Measurements from ENCODE around the gene FMNL1. TPM values are rescaled to one million over a fixed set of nuclear protein-coding genes. Genes with fewer than 3 reads are reported as not detected.
A peak's percentile ranks its signal among the peaks of the same experiment; 100 is the strongest.
"Not testable (repeated sequence)": the region's sequence is repeated elsewhere in the genome, so short reads cannot be mapped to it uniquely, and the experiment has no call there.

The FMNL1 gene
- total RNA-seq, 1 donor from 2014 or later = 469 TPM

DNA sequence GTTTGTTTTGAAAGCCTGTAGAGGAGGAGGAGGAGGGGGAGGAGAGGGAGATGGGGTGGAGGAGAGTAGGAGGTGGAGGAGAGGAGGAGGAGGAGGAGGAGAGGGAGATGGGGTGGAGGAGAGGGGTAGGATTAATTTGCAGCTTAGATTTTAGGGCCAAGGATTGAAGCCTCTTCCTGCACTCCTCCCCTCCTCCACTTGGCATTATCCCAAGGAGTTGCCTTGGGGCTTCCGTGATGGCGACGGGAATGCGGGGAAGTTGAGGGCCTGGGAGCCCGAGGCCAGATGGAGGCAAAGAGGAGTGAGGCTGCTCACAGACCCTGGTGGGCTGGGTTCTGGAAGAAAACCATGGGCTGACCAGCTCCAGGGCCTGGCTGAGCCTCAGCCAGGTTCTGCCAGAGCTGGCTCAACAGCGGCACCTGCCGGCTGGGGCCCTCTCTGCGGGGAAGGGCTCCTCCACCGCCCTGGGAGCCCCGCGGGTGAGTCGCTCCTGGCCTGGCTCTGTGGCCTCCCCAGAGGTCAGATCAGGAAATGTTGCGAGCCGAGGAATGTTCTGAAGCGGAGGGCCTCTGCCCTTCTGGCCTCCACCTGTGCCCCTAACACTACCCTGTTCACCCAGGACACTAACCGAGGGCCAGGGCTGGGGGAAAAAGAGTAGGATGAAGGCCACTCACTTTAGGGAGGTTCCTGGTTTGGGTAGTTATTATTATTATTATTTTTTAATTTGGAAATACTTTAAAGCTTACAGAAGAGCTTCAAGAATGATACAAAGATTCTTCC lies 23.9 kb upstream of the FMNL1 start:
- peaks cover 4% of the 10 kb centered on the region for H3K4me1 Mint-ChIP-seq (ENCODE audit: low read depth)

DNA sequence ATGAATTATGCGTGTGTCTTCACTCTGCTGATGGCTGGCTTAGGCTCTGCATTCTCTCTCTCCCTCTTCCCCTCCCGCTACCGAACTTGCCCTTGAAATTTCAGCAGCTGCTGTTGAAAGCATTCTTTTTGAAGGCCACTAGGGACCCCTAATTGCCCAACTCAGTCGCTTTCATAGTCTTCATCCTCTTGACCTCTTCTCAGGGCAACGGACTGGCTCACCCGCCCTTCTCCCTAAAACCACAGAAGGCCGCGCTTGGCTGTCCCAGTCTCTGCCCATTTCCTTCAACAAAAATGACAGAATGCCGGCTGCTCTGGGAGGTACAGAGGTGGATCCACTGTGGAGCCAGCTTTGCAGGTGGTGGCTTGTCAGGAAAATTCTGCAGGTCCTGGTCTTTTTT lies 21.0 kb upstream of the FMNL1 start:
- Mint-ChIP-seq H3K4me3 (ENCODE audit: low read depth) (no peak overlapping the region), H3K9me3 (no peaks in the 10 kb centered on the region), H3K27me3 (ENCODE audit: low read depth) (no peaks in the 10 kb centered on the region), H3K4me1 (ENCODE audit: low read depth) (peaks cover 6% of the 10 kb centered on the region), H3K27ac (no peak overlapping the region), H3K36me3 (ENCODE audit: low read depth) (no peaks in the 10 kb centered on the region)
- DNase-seq (ENCODE audit: low spot score) = no peak
- intact Hi-C loops (cut with micrococcal nuclease) = no loop called here

More for the DNA sequence above, 23.9 kb upstream of the FMNL1 start:
- peak; percentile 76 for DNase-seq (ENCODE audit: low spot score)
- no peaks in the 10 kb centered on the region for H3K9me3 Mint-ChIP-seq
- H3K36me3 Mint-ChIP-seq (ENCODE audit: low read depth) = no peaks in the 10 kb centered on the region
- intact Hi-C loops (cut with micrococcal nuclease) = loop anchor here (1.0 to 10.0 kb wide), 2 partner anchors 62 to 283 kb away; partner anchors contain the start of genes ACBD4 and GFAP
- H3K27me3 Mint-ChIP-seq (ENCODE audit: low read depth) = no peaks in the 10 kb centered on the region
- H3K27ac Mint-ChIP-seq = no peak overlapping the region
- no peak overlapping the region for H3K4me3 Mint-ChIP-seq (ENCODE audit: low read depth)

DNA sequence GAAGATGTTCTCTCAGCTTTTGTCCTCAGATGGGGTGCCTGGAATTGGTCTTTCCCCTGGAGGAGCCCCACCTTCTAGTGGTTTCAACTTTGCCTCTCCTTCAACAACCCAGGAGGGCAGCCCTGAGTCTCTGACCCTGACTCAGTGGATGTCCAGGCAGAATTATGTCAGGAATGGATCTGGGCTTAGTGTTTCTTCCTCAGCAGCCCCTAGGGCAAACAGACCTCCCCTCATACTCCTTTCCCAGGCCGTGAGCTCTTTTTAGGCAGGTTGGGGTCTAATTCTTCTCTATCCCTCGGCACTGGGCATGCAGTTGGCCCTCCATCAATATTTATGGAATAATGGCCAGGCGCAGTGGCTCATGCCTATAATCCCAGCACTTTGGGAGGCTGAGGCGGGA lies 20.2 kb upstream of the FMNL1 start:
- H3K27me3 Mint-ChIP-seq (ENCODE audit: low read depth) = no peaks in the 10 kb centered on the region
- DNase-seq (ENCODE audit: low spot score) = no peak
- intact Hi-C loops (cut with micrococcal nuclease) = no loop called here
- H3K9me3 Mint-ChIP-seq = no peaks in the 10 kb centered on the region
- no peak overlapping the region for H3K4me3 Mint-ChIP-seq (ENCODE audit: low read depth)
- H3K4me1 Mint-ChIP-seq (ENCODE audit: low read depth) = peaks cover 6% of the 10 kb centered on the region
- H3K36me3 Mint-ChIP-seq (ENCODE audit: low read depth) = peaks cover 4% of the 10 kb centered on the region
- no peak overlapping the region for H3K27ac Mint-ChIP-seq

DNA sequence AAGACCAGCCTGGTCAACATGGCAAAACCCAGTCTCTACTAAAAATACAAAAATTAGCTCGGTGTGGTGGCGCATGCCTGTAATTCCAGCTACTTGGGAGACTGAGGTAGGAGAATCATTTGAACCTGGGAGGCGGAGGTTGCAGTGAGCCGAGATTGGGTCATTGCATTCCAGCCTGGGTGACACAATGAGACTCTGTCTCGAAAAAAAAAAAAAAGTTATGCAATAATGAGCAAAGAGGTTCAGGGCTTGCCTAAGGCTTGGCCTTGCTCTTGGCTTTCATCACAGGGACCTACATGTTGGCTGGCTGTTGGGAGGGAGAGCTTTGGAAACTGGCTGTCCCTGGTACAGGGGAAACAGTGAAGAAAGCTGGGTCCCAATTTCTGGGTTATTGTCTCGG lies 19.8 kb upstream of the FMNL1 start:
- H3K36me3 Mint-ChIP-seq (ENCODE audit: low read depth); H3K4me3 Mint-ChIP-seq (ENCODE audit: low read depth); H3K27me3 Mint-ChIP-seq (ENCODE audit: low read depth); H3K27ac Mint-ChIP-seq; H3K4me1 Mint-ChIP-seq (ENCODE audit: low read depth); H3K9me3 Mint-ChIP-seq; intact Hi-C loops (cut with micrococcal nuclease); DNase-seq (ENCODE audit: low spot score): not testable (repeated sequence)

DNA sequence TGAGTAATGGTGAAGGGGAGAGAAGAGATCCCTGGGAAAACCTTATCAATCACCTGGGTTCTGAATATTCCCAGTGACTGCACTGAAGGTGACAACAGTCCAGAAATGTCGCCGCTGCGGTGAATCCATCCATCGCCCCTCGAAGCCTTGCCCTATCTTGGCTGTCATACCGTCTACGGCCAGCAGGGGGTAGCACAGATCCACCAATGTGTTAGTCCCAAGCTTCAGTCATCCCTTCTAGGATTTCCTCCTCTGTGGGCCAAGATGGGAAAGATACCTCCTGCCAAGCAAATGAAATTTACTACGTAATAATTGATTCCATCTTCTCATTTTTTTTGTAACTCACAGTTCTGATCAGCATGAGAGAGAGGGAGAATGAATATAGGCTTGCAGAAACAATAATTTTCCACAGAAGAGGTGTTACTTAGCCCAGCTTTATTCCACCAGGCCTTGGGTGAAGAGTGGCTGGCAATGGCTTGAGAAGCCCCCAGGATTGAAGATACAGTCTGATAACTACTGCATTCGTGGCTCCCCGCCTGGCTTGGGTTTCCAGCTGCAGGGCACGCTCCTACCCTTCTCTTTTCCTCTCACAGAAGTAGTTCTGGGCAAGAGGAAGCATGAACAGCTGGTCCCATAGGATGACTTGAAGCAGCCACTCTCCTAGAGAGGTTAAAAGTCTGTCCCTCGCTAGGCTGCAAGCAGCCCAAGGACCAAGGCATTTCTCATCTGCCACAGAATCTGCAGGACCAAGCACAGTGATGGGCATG lies 2.6 kb upstream of the FMNL1 start:
- intact Hi-C loops (cut with micrococcal nuclease) = loop anchor here (1.0 to 2.0 kb wide), 3 partner anchors 16 to 166 kb away; no protein-coding TSS in a partner anchor
- Mint-ChIP-seq H3K4me1 (ENCODE audit: low read depth) (peaks cover 28% of the 10 kb centered on the region), H3K36me3 (ENCODE audit: low read depth) (peaks cover 79% of the 10 kb centered on the region), H3K9me3 (no peaks in the 10 kb centered on the region), H3K4me3 (ENCODE audit: low read depth) (peak overlapping the region; percentile 85), H3K27me3 (ENCODE audit: low read depth) (no peaks in the 10 kb centered on the region), H3K27ac (peak overlapping the region; percentile 64)
- peak; percentile 73 for DNase-seq (ENCODE audit: low spot score)

DNA sequence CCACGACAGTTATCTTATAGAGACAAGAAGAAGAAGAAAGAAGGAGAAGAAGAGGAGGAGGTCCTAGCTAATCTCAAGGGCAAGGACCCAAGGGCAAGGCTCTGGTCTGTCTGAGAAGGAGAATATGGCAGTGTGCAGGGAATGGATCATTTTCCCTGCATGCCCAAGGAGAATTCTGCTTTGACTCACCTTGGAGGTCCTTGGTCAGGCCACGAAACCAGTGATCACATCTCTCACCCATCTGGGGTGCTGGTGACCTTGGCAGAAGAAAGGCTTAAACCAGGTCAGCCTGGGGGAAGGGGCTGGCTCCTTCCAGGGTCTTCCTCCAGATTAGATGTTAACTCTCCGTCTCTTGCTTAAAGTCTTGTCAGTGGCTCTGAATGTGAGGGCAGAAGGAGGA lies 1.6 kb upstream of the FMNL1 start:
- peak overlapping the region; percentile 85 for H3K4me3 Mint-ChIP-seq (ENCODE audit: low read depth)
- intact Hi-C loops (cut with micrococcal nuclease) = no loop called here
- H3K27ac Mint-ChIP-seq = peak overlapping the region; percentile 64
- H3K4me1 Mint-ChIP-seq (ENCODE audit: low read depth) = peaks cover 35% of the 10 kb centered on the region
- H3K9me3 Mint-ChIP-seq = no peaks in the 10 kb centered on the region
- peaks cover 82% of the 10 kb centered on the region for H3K36me3 Mint-ChIP-seq (ENCODE audit: low read depth)
- DNase-seq (ENCODE audit: low spot score) = no peak
- H3K27me3 Mint-ChIP-seq (ENCODE audit: low read depth) = no peaks in the 10 kb centered on the region

DNA sequence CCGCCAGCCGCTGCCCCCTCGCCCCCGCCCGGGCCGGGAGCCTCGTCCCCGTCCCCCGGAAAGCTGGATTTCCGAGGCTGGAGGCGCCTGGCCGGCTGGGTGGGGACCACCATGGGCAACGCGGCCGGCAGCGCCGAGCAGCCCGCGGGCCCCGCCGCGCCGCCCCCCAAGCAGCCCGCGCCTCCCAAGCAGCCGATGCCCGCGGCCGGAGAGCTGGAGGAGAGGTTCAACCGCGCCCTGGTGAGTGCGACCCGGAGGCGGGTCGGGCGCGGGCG lies 266 bp downstream of the FMNL1 start:
- Mint-ChIP-seq H3K4me1 (ENCODE audit: low read depth) (peaks cover 44% of the 10 kb centered on the region), H3K27ac (no peak overlapping the region), H3K9me3 (no peaks in the 10 kb centered on the region), H3K27me3 (ENCODE audit: low read depth) (no peaks in the 10 kb centered on the region), H3K4me3 (ENCODE audit: low read depth) (no peak overlapping the region), H3K36me3 (ENCODE audit: low read depth) (peaks cover 78% of the 10 kb centered on the region)
- no peak for DNase-seq (ENCODE audit: low spot score)
- intact Hi-C loops (cut with micrococcal nuclease) = loop anchor here (2.0 kb wide), 2 partner anchors 61 to 73 kb away; partner anchors contain the start of genes HEXIM1 and HEXIM2

DNA sequence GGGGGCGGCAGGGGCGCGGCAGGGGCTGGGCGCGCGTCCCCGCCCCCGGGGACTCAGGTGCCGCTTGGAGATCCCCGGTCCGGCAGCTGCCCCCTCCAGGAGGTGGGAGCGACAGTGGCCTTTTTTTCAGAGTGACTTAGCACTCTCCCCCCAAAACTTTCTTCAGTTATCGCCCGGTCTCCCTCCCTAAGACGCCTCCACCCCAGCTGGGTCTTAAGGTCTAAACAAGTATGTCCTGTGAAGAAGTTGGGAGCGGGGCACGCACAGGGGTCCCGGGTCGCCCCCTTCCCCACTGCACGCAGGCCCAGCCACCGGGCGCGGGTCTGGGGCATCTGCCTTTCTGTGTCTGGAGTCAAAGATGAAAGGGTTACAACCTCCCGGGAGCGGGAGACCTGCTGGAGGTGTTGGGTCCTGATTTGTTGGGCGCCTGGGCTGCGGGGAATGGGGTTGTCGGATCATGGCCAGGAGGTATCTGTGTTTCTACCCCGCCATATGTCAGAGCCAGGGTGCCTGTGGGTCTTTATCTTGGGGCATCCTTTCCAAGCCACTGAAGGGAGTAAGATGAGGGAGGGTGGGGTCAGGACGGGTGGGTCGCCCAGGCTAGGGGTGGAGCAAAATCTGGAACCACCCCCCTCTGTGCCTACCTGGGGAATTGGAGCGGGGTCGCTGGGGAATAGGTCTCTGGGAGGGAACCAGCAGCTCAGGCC lies 757 bp downstream of the FMNL1 start:
- peaks cover 49% of the 10 kb centered on the region for H3K4me1 Mint-ChIP-seq (ENCODE audit: low read depth)
- DNase-seq (ENCODE audit: low spot score) = peak; percentile 49
- no peaks in the 10 kb centered on the region for H3K9me3 Mint-ChIP-seq
- H3K36me3 Mint-ChIP-seq (ENCODE audit: low read depth) = peaks cover 74% of the 10 kb centered on the region
- intact Hi-C loops (cut with micrococcal nuclease) = loop anchor here (2.0 kb wide), 2 partner anchors 62 to 74 kb away; partner anchors contain the start of genes HEXIM1 and HEXIM2
- H3K27ac Mint-ChIP-seq = peak overlapping the region; percentile 97
- no peaks in the 10 kb centered on the region for H3K27me3 Mint-ChIP-seq (ENCODE audit: low read depth)
- peak overlapping the region; percentile 98 for H3K4me3 Mint-ChIP-seq (ENCODE audit: low read depth)

DNA sequence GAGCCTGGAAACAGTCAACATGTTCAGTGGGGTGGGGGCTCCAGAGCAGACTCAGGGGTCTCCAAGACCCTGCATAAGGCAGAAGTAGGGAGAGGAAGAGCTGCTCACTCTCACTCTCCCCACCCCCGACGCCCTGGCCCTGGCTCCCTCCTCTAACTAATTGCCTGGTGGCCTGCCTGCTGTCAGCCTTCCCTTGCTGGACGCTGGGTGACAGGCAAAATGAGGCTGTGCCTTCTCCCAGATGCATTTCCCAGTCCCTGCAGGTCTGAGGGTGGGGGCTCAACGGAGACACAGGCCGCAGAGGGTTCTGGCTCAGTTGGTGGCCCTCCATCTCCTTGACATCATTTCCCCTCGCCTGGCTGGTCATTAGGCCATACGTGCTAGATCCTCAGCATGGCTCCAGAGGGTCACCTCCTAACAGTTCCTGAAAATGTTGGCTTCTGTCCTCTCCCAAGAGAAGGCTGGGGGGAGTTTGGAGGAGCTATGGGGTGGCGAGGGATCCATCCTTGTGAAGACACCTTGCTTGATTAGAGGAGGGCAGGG lies 1.4 kb downstream of the FMNL1 start:
- H3K27me3 Mint-ChIP-seq (ENCODE audit: low read depth) = no peaks in the 10 kb centered on the region
- intact Hi-C loops (cut with micrococcal nuclease) = loop anchor here (1.0 to 2.0 kb wide), 3 partner anchors 62 to 89 kb away; partner anchors contain the start of genes HEXIM1 and HEXIM2
- H3K4me1 Mint-ChIP-seq (ENCODE audit: low read depth) = peaks cover 53% of the 10 kb centered on the region
- H3K4me3 Mint-ChIP-seq (ENCODE audit: low read depth) = peak overlapping the region; percentile 98
- no peak for DNase-seq (ENCODE audit: low spot score)
- H3K9me3 Mint-ChIP-seq = no peaks in the 10 kb centered on the region
- H3K36me3 Mint-ChIP-seq (ENCODE audit: low read depth) = peaks cover 70% of the 10 kb centered on the region
- peak overlapping the region; percentile 97 for H3K27ac Mint-ChIP-seq

DNA sequence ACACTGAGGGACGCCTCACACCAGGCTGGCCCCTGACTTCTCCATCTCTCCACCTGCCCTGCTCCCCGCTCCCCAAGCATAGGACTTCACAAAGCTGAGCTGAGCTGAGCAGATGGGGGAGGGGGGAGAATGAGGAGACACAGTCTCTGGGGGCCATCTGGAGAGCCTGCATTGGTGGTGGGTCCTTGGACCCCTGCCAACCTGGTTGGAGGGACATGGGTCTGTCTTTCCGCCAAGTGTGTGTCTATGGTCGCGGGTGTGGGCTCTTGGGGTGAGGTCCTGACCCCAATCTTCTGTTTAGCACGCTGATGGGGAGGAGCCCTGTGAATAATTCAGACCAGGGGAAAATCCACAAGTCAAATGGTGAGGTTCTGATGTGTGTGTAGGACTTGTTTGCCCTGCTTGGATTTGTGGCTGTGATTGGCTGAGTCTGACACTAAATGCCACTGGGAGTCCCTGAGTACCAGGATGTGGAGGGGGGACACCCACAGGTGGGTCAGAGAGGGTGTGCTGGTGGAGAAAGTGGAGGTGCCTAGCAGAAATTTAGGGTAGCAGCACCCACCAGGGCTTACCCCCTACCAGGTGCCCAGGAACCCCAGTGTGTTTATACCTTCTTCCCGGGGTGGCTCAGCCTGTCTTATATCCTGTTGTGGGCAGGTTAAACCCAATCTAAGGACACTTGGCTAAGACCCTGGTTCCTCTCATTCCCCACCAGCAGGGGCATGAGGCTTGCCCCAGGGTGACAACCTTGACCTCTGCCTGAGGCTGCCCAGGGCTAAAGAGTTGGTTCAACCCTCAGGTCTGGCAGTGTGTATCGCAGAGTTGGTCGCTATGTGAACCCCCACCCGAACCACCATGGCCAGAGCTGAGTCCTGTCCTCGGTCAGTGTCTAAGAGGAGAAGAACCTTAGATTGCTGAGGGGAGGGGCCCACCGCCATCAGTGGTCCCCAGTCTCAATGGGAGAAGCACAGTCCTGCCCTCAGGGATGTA lies 2.1 kb downstream of the FMNL1 start:
- intact Hi-C loops (cut with micrococcal nuclease) = loop anchor here (1.0 to 2.0 kb wide), 4 partner anchors 23 to 88 kb away; partner anchors contain the start of genes HEXIM1 and HEXIM2
- peak; percentile 33 for DNase-seq (ENCODE audit: low spot score)
- Mint-ChIP-seq H3K36me3 (ENCODE audit: low read depth) (peaks cover 69% of the 10 kb centered on the region), H3K4me3 (ENCODE audit: low read depth) (peak overlapping the region; percentile 98), H3K9me3 (no peaks in the 10 kb centered on the region), H3K4me1 (ENCODE audit: low read depth) (peaks cover 58% of the 10 kb centered on the region), H3K27ac (peak overlapping the region; percentile 97), H3K27me3 (ENCODE audit: low read depth) (no peaks in the 10 kb centered on the region)

DNA sequence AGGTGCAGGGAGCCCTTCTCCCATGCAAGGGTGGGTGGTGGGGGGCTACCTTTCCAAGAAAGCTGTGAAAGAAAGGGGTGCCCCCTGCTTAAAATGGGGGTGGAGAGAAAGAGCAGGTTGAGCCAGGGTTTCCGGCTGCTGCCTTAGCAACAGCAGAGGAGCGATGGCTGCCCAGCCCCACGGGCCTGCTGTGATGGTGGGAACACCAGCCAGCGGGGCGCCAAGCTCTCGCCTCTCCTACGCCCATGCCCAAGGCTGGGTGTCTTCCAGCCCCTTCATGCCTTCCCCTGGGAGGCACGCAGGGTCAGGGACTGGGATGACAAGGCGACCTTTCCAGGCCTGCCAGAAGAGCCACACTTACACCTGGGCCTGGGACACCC lies 3.0 kb downstream of the FMNL1 start:
- Mint-ChIP-seq H3K4me3 (ENCODE audit: low read depth) (peak overlapping the region; percentile 98), H3K27ac (peak overlapping the region; percentile 97), H3K36me3 (ENCODE audit: low read depth) (peaks cover 67% of the 10 kb centered on the region)

More for the DNA sequence above, 3.0 kb downstream of the FMNL1 start:
- Mint-ChIP-seq H3K27me3 (ENCODE audit: low read depth) (no peaks in the 10 kb centered on the region), H3K9me3 (no peaks in the 10 kb centered on the region), H3K4me1 (ENCODE audit: low read depth) (peaks cover 57% of the 10 kb centered on the region)
- intact Hi-C loops (cut with micrococcal nuclease) = loop anchor here (1.0 kb wide), 1 partner anchor 23 kb away; no protein-coding TSS in a partner anchor
- peak; percentile 21 for DNase-seq (ENCODE audit: low spot score)

Data from activated T-helper 2 cell treated with anti-CD3 and anti-CD28 coated beads, Interferon-gamma antibody, Interleukin-2, Interleukin-4, amounts not matched to agents 10 μg/mL and 5 μg/mL and 100 μg/mL, durations not matched to agents 14 hours and 24 hours and 36 hours (primary cell).